ENCODE measurements around the gene OR51T1.

The OR51T1 gene

DNA sequence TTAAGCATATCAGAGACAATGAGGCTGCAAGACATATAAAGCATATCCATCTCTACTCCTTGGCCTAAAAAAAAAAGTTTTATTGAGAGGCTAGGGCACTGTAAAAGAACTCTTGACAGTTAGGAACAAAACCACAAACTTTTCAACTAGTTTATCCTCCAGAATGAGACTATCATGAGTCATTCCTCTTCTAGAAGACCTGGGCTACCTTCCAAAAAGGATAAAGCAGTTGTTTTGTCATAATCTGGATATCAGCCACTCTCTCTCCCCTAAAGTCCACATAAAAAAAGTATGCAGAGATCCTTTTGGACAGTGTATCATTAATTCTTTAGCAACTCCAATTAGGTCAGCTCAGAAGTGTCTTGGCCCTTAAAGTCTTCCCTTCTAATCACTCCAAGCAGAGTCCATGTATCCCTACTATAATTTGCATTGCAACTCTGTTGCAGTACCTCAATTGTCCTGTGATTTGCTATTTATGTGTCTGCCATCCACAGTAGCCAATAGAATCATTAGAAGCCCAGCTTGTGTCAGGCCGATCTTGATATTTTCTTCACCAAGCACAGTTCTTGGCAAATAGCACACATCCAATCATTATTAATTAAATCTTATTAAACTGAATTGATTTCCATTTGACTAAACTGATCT, 10.4 kb downstream of the OR51T1 start:
- Histone ChIP-seq H3K4me1 (ENCODE audit: insufficient read depth, low read length) (no peaks in the 10 kb centered on the region), H3K9ac (ENCODE audit: low read depth, low read length) (no peak overlapping the region), H3K4me3 (ENCODE audit: low read depth in 1 of 2, low read length in 2 of 2) (no peak overlapping the region), H2AFZ (ENCODE audit: low read depth, low read length) (no peak overlapping the region), H3K27ac (ENCODE audit: low read length) (no peak overlapping the region), H3K4me2 (ENCODE audit: insufficient read depth, low read length) (no peak overlapping the region), H4K20me1 (ENCODE audit: insufficient read depth, low read length) (no peaks in the 10 kb centered on the region), H3K9me3 (ENCODE audit: insufficient read depth, low read length, severe bottlenecking) (no peaks in the 10 kb centered on the region), H3K27me3 (ENCODE audit: insufficient read depth, low read length, poor library complexity) (peaks cover 19% of the 10 kb centered on the region), H3K36me3 (ENCODE audit: insufficient read depth, low read length) (no peaks in the 10 kb centered on the region), H3K79me2 (ENCODE audit: insufficient read depth, low read length) (no peaks in the 10 kb centered on the region)
- DNase-seq (no peak), ATAC-seq (ENCODE audit: insufficient read depth, low read depth) (no peak)
- TF ChIP-seq, protein P1, sequence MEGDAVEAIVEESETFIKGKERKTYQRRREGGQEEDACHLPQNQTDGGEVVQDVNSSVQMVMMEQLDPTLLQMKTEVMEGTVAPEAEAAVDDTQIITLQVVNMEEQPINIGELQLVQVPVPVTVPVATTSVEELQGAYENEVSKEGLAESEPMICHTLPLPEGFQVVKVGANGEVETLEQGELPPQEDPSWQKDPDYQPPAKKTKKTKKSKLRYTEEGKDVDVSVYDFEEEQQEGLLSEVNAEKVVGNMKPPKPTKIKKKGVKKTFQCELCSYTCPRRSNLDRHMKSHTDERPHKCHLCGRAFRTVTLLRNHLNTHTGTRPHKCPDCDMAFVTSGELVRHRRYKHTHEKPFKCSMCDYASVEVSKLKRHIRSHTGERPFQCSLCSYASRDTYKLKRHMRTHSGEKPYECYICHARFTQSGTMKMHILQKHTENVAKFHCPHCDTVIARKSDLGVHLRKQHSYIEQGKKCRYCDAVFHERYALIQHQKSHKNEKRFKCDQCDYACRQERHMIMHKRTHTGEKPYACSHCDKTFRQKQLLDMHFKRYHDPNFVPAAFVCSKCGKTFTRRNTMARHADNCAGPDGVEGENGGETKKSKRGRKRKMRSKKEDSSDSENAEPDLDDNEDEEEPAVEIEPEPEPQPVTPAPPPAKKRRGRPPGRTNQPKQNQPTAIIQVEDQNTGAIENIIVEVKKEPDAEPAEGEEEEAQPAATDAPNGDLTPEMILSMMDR (IDR thresholded peaks at IDR 0.05; ENCODE audit: borderline replicate concordance, extremely low read depth, low read length, poor library complexity, severe bottlenecking): no peak
- no peak for TF ChIP-seq EZH2 (IDR thresholded peaks at IDR 0.05; ENCODE audit: borderline replicate concordance, low read depth, low read length, severe bottlenecking)

DNA sequence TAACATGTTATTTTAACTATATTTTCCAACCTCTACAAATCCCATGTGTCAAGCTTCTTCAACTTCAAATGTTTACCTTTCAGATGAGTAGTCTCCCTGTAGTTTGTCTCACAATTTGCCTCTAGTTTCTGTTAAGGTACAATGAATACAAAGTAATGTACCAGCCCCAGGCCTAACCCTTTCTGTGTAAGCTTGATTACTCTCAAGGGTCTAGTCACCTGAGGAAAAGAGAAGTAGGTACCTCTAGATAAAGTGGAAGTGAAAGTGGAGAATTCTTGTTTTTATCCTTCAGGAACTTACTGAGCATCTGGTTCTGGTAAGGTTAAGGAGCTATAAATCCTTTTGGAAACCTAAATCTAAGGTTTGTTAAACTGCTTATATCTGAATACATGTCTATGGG, 21.8 kb downstream of the OR51T1 start, which contains the start of gene OR51A7:
Gene OR51A7, plus strand, starts transcription at position 300 of the 400 bp plus-strand sequence. CDS start 3,587 bp downstream, outside the sequence.
- no peak for ATAC-seq (ENCODE audit: insufficient read depth, low read depth)

DNA sequence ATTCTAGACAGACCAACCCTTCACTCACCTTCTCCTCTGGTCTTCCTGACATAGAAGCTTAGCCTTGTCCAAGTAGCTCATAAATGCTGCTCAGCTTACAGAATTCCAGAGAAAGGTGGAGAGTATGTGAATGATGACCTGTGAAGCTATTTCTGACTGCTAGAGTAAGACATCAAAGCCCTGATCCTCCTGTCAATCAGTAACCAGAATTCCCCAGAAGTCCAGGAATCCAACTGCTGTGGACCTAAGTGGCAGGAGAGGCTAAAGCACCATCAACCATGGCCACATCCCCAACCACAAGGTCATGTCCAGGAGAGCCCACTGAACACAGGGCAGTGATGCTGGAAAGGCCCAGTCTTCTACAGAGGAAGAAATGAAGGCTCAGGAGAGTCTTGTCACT, 34.9 kb downstream of the OR51T1 start:
- Histone ChIP-seq H3K4me1 (ENCODE audit: insufficient read depth, low read length) (no peaks in the 10 kb centered on the region), H3K4me2 (ENCODE audit: insufficient read depth, low read length) (no peak overlapping the region), H3K9me3 (ENCODE audit: insufficient read depth, low read length, severe bottlenecking) (no peaks in the 10 kb centered on the region), H3K36me3 (ENCODE audit: insufficient read depth, low read length) (no peaks in the 10 kb centered on the region), H3K79me2 (ENCODE audit: insufficient read depth, low read length) (no peaks in the 10 kb centered on the region), H3K27me3 (ENCODE audit: insufficient read depth, low read length, poor library complexity) (no peaks in the 10 kb centered on the region), H4K20me1 (ENCODE audit: insufficient read depth, low read length) (no peaks in the 10 kb centered on the region), H3K4me3 (ENCODE audit: low read depth in 1 of 2, low read length in 2 of 2) (no peak overlapping the region), H3K9ac (ENCODE audit: low read depth, low read length) (no peak overlapping the region), H2AFZ (ENCODE audit: low read depth, low read length) (no peak overlapping the region), H3K27ac (ENCODE audit: low read length) (no peak overlapping the region)
- DNase-seq (no peak), ATAC-seq (ENCODE audit: insufficient read depth, low read depth) (no peak)
- TF ChIP-seq, protein P1 (IDR thresholded peaks at IDR 0.05; ENCODE audit: borderline replicate concordance, extremely low read depth, low read length, poor library complexity, severe bottlenecking): no peak
- no peak for TF ChIP-seq EZH2 (IDR thresholded peaks at IDR 0.05; ENCODE audit: borderline replicate concordance, low read depth, low read length, severe bottlenecking)

More for the DNA sequence above, 21.8 kb downstream of the OR51T1 start, which contains the start of gene OR51A7:
- H3K79me2 ChIP-seq (ENCODE audit: insufficient read depth, low read length): no peaks in the 10 kb centered on the region
- H4K20me1 ChIP-seq (ENCODE audit: insufficient read depth, low read length): no peaks in the 10 kb centered on the region
- H3K9me3 ChIP-seq (ENCODE audit: insufficient read depth, low read length, severe bottlenecking): no peaks in the 10 kb centered on the region
- no peak within 1 kb of the TSS for H3K9ac ChIP-seq (ENCODE audit: low read depth, low read length)
- H3K4me2 ChIP-seq (ENCODE audit: insufficient read depth, low read length): no peak within 1 kb of the TSS
- no peak for DNase-seq
- H3K27ac ChIP-seq (ENCODE audit: low read length): no peak within 1 kb of the TSS
- H3K4me1 ChIP-seq (ENCODE audit: insufficient read depth, low read length): no peaks in the 10 kb centered on the region
- H3K4me3 ChIP-seq (ENCODE audit: low read depth in 1 of 2, low read length in 2 of 2): no peak within 1 kb of the TSS
- no peaks in the 10 kb centered on the region for H3K27me3 ChIP-seq (ENCODE audit: insufficient read depth, low read length, poor library complexity)
- no peak within 1 kb of the TSS for H2AFZ ChIP-seq (ENCODE audit: low read depth, low read length)
- H3K36me3 ChIP-seq (ENCODE audit: insufficient read depth, low read length): no peaks in the 10 kb centered on the region
- TF ChIP-seq, protein P1 (IDR thresholded peaks at IDR 0.05; ENCODE audit: borderline replicate concordance, extremely low read depth, low read length, poor library complexity, severe bottlenecking): no peak
- no peak for TF ChIP-seq EZH2 (IDR thresholded peaks at IDR 0.05; ENCODE audit: borderline replicate concordance, low read depth, low read length, severe bottlenecking)
